Sigmoid colon (tissue), 4 donors: ENCODE results near the gene QKI.

Experiments used
- EP300 ChIP-seq, 4 donors: sonication (generic); formaldehyde crosslinking; IDR thresholded peaks; one replicate each; pipeline ENCODE4 v1.6.1; 2017; ENCODE audit warnings: antibody characterized with exemption in 4 of 4
- POLR2A ChIP-seq, 2 donors: fragments of 450-650 bp; IDR thresholded peaks; one replicate each; pipeline ENCODE4 v1.6.1; 2016; ENCODE audit warnings: antibody characterized with exemption in 2 of 2, mild to moderate bottlenecking in 2 of 2, moderate library complexity in 2 of 2
- TF ChIP-seq, protein P1 (sequence below), 4 experiments: fragments of 450-650 bp in 3 of 4; fragments of 200-600 bp in 1 of 4; IDR thresholded peaks; one replicate each; pipeline ENCODE4 v1.5.1; 2016 to 2019; ENCODE audit warnings: antibody characterized with exemption in 4 of 4, mild to moderate bottlenecking in 3 of 4, moderate library complexity in 2 of 4

DNA sequence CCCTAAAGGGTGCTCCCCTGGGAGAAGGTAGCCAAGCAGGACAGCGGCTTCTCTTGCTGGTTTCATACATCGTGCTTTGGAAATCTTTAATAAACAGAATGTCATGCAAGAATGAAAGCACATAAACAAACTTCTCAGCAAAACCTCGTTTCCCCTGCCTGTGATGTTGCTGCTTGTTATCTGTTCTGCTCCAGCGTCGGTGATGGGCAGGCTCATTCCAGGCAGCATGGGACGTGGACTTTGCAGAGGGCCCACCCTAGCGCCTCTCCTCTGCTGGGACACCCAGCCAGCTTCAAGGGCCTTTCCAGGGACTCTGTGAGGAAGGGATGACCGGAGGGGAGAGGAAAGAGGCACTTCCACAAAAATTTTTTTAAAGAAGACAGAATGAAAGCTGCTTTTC, 197.7 kb downstream of the QKI start:
- TF ChIP-seq, protein P1, sequence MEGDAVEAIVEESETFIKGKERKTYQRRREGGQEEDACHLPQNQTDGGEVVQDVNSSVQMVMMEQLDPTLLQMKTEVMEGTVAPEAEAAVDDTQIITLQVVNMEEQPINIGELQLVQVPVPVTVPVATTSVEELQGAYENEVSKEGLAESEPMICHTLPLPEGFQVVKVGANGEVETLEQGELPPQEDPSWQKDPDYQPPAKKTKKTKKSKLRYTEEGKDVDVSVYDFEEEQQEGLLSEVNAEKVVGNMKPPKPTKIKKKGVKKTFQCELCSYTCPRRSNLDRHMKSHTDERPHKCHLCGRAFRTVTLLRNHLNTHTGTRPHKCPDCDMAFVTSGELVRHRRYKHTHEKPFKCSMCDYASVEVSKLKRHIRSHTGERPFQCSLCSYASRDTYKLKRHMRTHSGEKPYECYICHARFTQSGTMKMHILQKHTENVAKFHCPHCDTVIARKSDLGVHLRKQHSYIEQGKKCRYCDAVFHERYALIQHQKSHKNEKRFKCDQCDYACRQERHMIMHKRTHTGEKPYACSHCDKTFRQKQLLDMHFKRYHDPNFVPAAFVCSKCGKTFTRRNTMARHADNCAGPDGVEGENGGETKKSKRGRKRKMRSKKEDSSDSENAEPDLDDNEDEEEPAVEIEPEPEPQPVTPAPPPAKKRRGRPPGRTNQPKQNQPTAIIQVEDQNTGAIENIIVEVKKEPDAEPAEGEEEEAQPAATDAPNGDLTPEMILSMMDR (IDR thresholded peaks at IDR 0.05): no peak
- TF ChIP-seq POLR2A (IDR thresholded peaks at IDR 0.05) (no peak), EP300 (IDR thresholded peaks at IDR 0.05) (no peak)
